ENCODE measurements around the gene ABLIM1. TPM values are rescaled to one million over a fixed set of nuclear protein-coding genes. Genes with fewer than 3 reads are reported as not detected.

ABLIM1 gene
- total RNA-seq, 6 donors from 2014 or later: 92.2 to 153 (median 131) TPM

- Histone ChIP-seq H3K36me3 (no peaks in the 10 kb centered on the region), H3K27me3 (no peaks in the 10 kb centered on the region), H3K4me1 (peaks cover 0 to 4% (median 0%) of the 10 kb centered on the region in 4 donors), H3K4me3 (no peak overlapping the region), H3K27ac (no peak overlapping the region), H3K9me3 (no peaks in the 10 kb centered on the region)
- WGBS, 2 donors: 79 to 83% methylated on average over 6 of the region's 6 CpGs
- no peak for TF ChIP-seq POLR2A (IDR thresholded peaks at IDR 0.05)
- no peak for TF ChIP-seq EP300 (IDR thresholded peaks at IDR 0.05)
- TF ChIP-seq, protein P1, sequence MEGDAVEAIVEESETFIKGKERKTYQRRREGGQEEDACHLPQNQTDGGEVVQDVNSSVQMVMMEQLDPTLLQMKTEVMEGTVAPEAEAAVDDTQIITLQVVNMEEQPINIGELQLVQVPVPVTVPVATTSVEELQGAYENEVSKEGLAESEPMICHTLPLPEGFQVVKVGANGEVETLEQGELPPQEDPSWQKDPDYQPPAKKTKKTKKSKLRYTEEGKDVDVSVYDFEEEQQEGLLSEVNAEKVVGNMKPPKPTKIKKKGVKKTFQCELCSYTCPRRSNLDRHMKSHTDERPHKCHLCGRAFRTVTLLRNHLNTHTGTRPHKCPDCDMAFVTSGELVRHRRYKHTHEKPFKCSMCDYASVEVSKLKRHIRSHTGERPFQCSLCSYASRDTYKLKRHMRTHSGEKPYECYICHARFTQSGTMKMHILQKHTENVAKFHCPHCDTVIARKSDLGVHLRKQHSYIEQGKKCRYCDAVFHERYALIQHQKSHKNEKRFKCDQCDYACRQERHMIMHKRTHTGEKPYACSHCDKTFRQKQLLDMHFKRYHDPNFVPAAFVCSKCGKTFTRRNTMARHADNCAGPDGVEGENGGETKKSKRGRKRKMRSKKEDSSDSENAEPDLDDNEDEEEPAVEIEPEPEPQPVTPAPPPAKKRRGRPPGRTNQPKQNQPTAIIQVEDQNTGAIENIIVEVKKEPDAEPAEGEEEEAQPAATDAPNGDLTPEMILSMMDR (IDR thresholded peaks at IDR 0.05): no peak
- TF ChIP-seq POLR2AphosphoS5 (IDR thresholded peaks at IDR 0.05): no peak
- DNase-seq (no peak), ATAC-seq (ENCODE audit: low FRiP score in 2 of 2) (no peak)
Observed at GRCh38 chr10:114395366-114396022, 262.6 kb downstream of the ABLIM1 start.

- Histone ChIP-seq H3K27ac (no peak overlapping the region), H3K36me3 (no peaks in the 10 kb centered on the region)
- 66 to 73% methylated on average over 5 to 6 of the region's 6 CpGs for WGBS, 2 donors
Observed at GRCh38 chr10:114394531-114394930, 263.5 kb downstream of the ABLIM1 start.

DNA sequence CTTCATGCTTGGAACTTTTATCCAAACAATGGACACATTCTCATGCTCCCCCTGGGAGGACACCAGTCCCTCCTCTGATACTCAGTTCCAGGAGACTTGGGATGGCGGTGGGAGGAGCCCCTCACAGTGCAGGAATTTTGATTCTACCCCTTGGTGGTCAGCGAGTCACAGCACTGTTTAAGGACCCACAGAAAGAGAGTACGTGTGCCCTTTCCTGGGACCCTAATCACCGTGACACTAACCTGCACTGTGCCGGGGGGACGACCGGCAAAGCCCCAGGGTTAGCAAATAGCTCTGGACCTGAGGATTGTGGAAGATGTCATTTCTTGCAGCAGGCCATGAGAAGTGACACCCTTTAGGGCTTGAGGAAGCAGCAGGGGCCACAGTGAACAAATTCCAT, 264.2 kb downstream of the ABLIM1 start:
- H3K27me3 ChIP-seq: no peaks in the 10 kb centered on the region
- WGBS, 2 donors: 93 to 96% methylated on average over 6 to 7 of the region's 7 CpGs
- no peaks in the 10 kb centered on the region for H3K36me3 ChIP-seq
- H3K9me3 ChIP-seq: no peaks in the 10 kb centered on the region
- no peaks in the 10 kb centered on the region for H3K4me1 ChIP-seq
- TF ChIP-seq, protein P1 (IDR thresholded peaks at IDR 0.05): no peak
- TF ChIP-seq EP300 (IDR thresholded peaks at IDR 0.05): no peak
- TF ChIP-seq POLR2AphosphoS5 (IDR thresholded peaks at IDR 0.05): no peak
- DNase-seq: no peak
- H3K27ac ChIP-seq: no peak overlapping the region
- ATAC-seq (ENCODE audit: low FRiP score in 2 of 2): no peak
- no peak overlapping the region for H3K4me3 ChIP-seq

More at GRCh38 chr10:114394531-114394930, 263.5 kb downstream of the ABLIM1 start:
- no peak for ATAC-seq (ENCODE audit: low FRiP score in 2 of 2)
- Histone ChIP-seq H3K4me3 (no peak overlapping the region), H3K9me3 (no peaks in the 10 kb centered on the region), H3K27me3 (no peaks in the 10 kb centered on the region), H3K4me1 (peaks cover 0 to 3% (median 0%) of the 10 kb centered on the region in 4 donors)
- DNase-seq: no peak
- TF ChIP-seq, protein P1 (IDR thresholded peaks at IDR 0.05): no peak
- TF ChIP-seq EP300 (IDR thresholded peaks at IDR 0.05): no peak
- no peak for TF ChIP-seq POLR2A (IDR thresholded peaks at IDR 0.05)
- TF ChIP-seq POLR2AphosphoS5 (IDR thresholded peaks at IDR 0.05): no peak

- Histone ChIP-seq H3K4me1 (no peaks in the 10 kb centered on the region), H3K36me3 (no peaks in the 10 kb centered on the region), H3K27me3 (no peaks in the 10 kb centered on the region), H3K27ac (no peak overlapping the region), H3K4me3 (no peak overlapping the region), H3K9me3 (no peaks in the 10 kb centered on the region)
- DNase-seq (no peak), ATAC-seq (ENCODE audit: low FRiP score in 2 of 2) (no peak)
- WGBS, 2 donors: 60 to 66% methylated on average over 9 to 11 of the region's 11 CpGs
- TF ChIP-seq POLR2AphosphoS5 (IDR thresholded peaks at IDR 0.05) (no peak), EP300 (IDR thresholded peaks at IDR 0.05) (no peak), POLR2A (IDR thresholded peaks at IDR 0.05) (no peak)
- TF ChIP-seq, protein P1 (IDR thresholded peaks at IDR 0.05): no peak
Observed at GRCh38 chr10:114393482-114393881, 264.6 kb downstream of the ABLIM1 start.
